ENCODE measurements around the gene NT5DC3.
A peak's percentile ranks its signal among the peaks of the same experiment; 100 is the strongest.

Gene NT5DC3

DNA sequence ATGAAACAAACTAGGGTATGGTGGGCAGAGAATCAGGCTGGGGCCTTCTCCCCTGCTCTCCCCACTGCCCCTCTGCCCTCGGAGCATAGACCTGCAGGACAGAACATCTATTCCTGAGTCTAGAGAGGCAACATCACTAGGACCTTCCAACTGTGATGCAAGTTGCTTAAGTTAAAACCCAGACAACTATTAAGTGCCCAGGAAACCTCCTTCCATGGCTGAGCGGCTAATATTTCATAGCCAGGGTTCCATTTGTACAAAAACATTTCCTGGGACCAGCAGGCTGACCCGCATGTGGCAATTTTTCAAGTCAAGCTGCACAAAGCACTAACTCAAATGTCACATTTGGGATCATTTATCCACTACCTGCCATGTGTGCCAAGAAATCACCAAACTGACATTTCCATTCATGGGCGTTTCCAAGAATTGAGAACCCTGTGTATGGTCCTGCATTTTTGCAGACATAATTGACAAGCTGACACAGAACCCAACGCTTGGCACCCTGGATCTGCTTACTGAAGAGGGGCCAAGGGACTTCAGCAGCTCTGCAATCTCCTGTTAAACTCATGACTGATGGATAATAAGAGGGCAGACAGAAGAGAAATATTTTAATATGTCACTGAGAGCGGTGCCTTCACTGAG is 32.7 kb downstream of the NT5DC3 start:
- no peak for DNase-seq

DNA sequence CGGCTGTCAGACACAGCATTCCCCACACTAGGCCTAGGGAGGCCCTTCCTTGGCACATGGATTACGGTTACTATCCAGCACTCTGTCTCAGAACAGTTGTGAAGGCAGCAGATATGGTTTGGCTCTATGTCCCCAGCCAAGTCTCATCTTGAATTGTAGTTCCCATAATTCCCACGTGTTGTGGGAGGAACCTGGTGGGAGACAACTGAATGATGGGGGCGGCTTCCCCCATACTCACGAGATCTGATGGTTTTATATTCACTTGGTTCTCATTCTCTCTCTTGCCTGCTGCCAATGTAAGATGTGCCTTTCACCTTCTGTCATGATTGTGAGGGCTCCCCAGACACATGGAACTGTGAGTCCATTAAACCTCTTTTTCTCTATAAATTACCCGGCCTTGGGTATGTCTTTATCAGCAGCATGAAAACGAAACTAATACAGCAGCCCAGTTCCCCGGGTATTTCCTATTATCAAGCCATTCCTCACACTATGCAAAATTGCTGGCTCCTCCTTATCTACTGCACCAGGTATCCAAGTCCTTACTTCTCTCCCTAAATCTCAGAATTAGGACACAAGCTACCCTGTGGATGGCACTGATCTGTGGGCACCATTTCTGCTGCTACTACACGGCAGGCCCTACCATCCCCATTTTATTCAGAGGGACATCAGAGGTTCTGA is 33.3 kb downstream of the NT5DC3 start:
- no peak for DNase-seq

DNA sequence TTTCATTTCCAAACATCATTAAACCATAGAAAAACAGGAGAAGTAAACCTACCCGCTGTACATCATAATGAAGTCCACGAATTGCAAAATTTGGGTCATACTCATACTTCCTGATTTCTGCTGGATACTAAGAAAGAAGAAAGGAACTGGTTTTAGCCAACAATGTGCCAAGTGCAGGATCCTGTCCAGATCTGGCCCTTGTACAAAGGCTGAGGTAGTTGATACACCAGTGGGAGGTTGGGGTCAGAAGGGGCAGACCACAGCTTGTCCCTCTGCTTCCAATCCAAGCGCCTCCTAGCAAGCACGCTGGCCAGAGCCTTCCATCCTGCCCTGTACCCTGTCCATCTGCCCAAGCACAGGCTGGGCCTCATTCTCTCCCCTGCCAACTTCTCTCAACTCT is 34.2 kb downstream of the NT5DC3 start:
- DNase-seq = no peak

DNA sequence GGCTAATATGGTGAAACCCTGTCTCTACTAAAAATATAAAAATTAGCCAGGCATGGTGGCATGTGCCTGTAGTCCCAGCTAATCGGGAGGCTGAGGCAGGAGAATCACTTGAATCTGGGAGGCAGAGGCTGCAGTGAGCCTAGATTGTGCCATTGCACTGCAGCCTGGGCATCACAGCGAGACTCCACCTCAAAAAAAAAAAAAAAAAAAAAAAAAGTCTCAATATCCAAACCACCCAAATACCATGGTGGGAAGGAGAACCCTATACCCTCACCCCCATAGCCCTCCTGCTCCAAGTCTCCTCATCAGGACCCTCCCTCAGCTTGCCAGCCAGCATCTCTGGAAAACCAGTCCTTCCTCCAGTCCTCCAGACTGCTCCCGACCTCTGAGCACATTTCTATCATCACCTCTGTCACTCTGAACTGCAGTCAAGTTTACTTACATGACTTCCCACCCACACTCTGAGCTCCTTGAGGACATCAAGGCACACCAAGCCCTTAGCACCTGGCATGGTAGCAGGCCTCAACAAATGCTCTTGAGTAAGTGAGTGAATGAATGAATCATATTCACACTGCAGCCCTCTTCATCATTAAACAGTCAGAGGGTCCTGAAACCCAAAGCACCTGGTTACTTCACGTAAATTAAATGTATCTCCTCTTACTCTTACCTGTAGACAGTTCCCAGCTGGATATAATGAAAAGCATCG is 35.2 kb downstream of the NT5DC3 start:
- no peak for DNase-seq

DNA sequence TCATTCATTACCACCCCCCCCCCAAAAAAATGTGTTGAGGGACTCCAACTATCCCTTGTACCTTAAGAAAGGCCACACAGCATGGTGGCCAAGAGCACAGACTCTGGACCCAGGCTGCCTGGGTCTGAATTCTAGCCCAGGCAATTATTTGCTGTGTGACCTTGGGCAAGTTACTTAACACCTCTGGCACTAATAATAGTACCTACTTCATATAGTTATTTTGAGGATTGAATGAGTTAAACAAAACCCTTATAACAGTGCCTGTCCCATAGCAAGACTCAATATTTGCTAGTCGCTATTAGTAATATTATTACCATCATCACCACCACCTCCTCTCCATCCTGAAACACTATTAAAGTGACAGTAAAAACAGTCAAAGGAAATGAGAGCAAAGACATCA is 37.2 kb downstream of the NT5DC3 start:
- no peak for DNase-seq

DNA sequence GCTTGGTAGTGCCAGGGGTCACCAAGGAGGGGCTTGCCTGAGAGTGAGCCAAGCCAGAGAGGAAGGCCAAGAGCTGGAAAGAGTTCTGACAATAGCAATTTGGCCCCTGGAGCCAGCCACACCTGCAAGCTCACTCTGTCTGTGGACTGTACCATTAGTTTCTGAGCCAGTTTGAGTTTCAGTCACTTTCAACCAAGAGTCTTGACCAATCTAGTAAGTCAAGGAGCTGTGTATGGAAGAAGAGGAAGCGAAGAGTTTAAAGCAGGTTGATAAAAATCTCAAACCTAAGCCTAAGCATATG is 38.5 kb downstream of the NT5DC3 start:
- DNase-seq = no peak

DNA sequence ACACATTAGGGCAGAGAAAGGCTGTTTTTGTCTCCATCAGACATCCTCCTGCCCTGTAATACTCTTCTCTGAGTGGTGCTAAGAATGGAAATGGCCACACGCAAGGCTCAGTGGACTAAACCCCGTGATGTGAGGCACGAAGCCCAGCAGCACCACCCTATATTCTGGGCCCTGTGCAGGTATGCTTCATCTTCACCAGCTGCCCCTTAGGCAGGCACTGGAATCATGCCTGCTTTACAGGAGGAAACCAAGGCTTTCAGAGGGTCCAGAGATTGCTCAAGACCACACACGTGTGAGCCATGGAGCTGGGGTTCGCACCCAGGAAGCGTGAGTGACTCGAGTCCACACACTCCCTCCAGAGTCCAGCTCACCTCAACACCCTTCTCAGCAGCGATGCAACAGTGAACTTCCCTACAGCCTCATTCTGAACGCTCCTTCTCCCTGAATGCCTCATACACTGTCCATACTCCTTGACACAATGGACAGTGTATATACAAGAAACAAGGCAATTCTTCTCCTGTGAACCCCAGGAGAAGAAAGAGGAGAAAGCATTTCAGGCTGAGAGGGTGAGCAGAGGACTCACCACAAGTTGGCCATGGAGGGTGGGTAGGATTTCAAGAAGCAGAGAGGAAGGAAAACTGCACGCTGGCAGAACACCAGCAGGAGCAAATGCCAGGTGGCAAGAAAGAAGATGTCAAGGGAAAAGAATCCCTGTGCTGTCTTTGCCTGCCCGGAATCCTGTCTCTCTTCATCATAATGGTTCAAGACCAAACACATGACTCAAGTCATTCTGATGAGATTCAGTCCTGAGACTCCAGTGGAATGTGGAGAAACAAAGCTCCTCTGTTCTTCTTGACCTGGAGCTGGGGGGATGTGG is 39.1 kb downstream of the NT5DC3 start:
- no peak for DNase-seq

DNA sequence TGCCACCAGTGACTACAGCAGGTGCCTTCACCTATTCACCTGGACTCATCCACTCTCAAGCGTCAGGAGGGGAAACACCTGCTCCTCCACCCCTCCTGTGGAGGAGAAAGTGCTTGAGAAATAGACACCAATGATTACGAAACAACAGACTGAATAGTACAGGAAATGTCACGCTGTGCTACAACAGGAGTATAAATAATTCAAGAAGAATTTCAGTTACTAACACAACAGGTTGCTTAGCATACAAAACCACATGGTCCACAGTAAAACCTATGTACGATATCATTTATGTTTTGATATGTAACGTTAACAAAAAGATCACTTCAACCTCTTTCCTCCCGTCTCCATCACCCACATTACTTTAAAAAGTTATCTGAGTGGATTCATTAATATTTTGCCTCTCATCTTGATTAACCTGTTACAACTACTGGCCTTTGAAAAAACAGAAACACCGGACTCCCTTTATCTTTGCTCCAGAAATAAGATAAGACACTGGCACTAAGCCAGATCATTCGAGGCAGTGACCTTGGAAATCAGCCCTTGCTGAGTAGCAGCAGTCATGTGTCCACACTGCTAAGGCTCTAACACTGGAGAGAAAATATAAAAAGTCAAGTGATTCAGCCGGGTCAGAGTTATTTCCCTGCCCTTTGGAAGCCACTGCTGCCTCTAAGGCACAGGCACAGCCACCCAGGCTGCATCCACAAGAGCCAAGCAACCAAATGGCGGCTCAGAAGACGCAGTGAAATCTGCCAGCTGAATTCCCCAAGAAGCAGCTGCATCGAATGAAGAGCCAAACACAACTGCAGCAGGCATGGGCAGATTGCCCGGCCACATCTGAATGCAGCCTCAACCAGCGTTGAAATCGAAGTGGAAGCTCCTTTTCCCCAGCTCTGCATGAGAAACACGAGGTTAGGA is 40.9 kb downstream of the NT5DC3 start:
- DNase-seq = peak; percentile 55

DNA sequence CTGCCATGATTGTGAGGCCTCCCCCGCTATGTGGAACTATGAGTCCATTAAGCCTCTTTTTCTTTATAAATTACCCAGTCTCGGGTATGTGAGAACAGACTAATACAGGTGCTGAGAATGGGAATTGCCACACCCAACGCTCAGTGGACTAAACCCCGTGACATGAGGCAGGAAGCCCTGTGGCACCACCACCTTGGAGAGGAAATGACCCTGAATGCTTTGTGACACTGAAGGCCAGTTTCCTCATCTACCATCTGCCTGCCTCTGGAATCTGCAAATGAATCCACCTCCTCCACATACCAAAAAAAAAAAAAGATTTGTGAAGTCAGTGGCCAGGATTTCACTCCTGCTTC is 41.6 kb downstream of the NT5DC3 start:
- no peak for DNase-seq

DNA sequence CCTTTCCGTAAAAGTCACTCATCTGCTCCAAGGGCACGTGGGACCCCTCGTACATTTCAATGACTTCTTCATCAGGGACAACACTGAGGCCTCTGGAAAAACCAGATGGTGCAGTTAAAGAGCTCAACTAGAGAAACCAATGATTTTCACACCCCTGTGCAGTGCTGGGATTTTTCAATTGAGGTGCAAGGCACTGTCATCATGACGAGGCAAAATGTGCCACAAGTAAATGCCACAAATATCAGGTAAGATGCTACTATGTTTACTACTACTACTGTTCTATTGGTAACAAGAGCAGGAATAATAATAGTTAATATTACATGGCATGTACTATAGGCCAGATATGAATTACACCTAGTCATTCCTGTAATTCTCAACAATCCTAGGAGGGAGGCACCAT is 42.4 kb downstream of the NT5DC3 start:
- DNase-seq = no peak

DNA sequence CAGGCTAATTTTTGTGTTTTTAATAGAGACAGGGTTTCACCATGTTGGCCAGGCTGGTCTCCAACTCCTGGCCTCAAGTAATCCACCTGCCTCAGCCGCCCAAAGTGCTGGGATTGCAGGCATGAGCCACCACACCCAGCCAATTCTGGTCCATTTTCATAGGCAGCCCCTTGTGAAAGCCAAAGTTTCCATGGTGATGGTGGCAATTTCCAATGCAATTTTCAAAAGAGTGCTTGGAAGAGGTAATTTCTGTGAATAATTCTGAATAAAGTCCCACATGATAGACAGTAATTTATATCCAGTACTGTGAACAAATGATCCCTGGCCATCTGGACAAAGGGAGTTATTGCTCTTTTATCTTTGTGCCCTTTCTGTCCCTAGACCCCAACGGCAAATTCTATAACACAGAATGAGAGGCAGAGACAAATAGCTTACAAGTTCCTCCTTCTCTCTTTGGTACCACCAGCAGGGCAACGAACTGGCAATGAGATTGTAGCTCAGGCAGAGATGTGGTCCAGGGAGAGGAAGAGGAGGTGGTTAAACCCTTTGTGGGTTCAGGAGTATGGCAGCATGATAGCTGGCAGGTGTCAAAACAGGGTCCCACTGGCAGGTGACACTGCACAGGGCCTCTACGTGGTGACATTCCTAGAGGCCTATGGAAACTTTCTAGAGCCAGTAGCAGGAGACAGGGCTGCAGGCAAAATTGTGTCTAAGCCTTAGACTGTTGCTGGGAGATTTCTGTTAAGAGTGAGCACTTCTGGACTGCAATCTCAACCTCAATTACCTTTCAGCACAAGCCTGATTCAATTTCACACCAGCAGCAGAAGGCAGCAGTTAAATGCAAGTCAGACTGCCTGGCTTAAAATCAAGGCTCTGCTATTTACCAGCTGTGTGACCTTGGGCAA is 46.5 kb downstream of the NT5DC3 start:
- DNase-seq = no peak

DNA sequence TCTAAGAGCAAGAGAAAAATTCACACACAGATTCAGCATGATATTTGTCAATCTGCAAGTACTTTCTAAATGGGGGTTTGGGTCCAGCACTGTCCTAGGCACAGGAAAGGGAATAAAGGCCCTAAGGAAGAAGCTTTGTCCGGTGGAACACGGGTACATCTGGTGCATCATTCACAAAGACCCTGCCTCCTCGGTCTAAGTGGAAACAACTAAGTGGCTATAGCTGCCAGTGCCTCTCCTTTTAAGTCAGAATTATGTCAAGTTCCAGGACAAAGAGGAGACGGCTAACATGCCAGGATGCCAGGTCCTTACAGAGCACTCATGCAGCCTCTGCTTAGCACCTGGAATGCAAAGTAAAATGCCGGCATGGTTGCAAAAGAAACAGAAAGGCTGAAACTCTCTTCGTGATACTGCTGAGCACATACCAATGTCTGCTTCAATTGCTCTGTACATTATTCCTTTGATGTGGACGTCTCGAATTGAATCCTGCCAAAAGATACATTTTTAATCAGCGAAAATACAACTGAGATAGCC is 47.5 kb downstream of the NT5DC3 start:
- DNase-seq = no peak

DNA sequence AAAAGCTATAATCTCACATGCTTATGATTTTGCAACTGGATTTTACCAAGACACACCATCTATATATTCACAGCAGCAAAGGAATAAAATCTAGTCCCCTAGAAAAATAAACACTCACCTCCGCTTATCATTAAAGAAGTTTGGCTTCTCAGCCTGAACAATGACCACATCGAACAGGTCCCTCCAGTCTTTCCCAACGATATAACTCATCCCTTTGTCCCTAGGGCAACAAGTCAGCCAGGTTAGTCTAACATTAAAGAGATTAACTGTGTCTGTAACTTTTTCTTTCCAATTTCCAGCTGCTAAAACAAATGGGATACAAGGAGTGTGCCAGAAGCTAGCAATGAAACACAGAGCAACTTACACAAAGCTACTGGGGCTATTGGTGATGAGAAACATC is 48.0 kb downstream of the NT5DC3 start:
- DNase-seq = no peak

DNA sequence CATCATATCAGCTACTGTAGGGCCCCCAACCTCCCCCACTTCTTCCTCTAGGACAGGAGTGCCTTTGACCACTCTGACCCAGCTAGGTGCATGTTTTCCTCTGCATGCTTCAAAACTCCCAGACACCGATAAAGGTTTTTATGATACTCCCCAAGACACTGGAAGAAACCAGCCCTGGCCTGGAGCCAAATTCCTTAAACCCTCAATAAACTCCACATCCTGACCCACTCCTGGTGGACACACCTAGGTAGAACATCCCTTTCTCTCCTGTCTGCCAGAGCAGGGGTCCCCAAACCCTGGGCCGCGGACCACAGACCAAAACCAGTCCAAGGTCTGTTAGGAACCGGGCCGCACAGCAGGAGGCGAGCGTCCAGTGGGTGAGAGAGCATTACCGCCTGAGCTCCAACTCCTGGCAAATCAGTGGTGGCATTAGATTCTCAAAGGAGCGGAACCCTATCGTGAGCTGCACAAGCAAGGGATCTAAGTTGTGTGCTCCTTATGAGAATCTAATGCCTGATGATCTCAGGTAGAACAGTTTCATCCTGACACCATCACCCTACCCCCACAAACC is 49.6 kb downstream of the NT5DC3 start:
- DNase-seq = no peak

DNA sequence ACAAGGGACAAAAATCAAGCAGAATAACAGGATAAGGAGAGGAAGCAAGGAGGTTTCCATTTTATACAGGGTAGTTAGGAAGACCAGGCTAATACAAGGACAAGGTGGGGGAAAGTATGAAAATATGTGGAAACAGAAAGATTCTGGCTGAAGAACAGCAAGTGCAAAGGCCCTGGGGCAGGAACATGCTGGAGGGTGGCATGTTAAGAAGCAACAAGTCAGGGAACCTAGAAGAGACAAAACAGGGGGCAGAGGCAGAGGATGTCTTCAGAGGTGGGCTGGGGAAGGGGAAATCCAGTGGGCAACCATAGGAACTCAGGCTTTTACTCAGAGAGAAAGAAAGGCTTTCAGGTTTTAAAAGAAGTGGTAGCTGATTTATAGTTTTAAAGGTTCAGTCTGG is 54.8 kb downstream of the NT5DC3 start:
- no peak for DNase-seq

DNA sequence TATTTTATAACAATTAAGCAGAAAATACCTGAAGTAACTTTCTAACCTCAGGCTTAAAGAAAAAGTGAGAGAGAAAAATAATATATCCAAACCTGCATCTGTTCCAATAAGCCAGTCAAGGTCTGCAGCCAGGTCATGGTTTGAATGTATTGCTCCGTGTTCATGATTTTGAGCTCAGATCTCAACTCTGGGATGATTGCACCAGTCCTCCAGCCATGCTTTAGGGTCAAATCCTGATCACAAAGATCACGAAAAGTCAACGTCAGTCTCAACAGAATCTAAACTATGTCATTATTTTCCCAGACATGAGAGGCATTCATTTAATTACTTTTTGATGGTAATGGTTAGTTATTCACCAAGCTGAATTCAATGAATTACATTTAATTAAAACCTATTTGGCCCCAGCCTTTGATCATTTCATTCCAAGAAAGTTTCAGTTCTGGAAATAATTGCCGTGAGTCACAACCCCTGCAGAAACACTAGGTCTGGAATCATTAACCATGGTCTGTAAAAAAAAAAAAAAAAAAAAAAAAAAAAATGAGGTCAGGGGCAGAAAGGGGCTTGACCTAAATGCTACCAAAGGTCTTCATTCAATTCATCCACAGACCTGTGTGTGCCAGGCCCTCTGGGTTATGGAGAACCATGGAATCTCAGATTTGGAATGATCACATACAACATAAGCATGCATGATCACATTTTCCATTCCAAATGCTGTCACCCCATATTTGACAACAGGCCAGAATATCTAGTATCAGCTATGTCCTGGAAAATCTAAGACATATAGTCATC is 55.6 kb downstream of the NT5DC3 start:
- no peak for DNase-seq

DNA sequence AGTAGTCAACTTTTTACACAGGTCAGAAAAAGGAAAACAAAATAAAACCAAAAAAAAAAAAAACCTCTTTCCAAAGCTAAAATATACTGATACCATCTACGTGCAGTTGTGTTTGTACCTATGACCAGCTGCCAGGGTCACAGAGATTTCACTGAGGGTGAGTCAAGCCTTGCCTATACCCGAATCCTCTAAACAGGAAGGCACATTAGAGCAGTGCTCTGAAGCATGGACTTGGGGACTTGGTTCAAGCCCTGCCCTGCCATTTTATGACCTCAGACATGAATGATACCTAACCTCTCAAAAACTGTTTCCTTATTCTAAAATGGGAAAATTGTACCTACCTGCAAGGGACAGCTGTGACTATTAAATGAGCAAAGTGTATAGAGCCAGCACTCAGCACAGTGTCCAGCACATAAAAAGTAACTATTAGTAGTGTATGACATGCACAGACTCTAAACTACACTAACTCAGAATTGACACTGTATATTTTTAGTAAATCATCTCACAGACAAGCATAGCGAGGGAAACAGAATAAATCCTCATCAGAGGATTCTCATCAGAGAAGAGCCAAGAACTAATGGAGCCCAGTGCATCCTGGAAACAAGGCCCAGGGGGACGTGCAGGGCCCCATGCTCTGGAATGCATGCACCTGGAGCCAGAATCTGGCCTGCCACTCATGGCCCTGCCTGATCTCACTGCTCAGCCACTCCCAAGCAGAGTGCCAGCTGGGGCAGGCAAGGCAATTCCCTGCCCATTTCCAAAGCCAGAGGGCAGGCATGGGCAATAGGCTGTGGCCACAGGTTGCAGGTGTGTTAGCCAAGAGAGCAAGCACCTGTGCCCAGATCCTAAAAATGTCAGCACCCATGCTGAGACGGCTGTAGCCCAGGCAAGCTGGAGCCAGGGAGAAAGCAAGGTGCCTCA is 57.0 kb downstream of the NT5DC3 start:
- no peak for DNase-seq

DNA sequence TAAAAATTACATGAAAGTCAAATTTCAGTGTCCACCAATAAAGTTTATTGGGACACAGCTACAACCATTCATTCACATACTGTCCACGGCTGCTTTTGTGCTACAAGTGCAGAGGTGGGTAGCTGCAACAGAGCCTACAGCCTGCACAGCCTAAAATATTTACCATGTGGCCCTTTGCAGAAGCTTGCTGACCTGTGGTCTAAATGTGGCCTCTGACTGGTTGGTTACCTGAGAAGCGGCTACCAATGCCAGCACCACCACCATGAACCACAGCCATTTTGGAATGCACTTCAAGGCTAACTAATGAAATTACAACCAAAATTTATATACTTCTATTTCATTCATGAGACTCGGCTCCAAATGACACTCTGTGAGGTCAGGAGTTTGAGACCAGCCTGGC is 58.6 kb downstream of the NT5DC3 start:
- DNase-seq = no peak

DNA sequence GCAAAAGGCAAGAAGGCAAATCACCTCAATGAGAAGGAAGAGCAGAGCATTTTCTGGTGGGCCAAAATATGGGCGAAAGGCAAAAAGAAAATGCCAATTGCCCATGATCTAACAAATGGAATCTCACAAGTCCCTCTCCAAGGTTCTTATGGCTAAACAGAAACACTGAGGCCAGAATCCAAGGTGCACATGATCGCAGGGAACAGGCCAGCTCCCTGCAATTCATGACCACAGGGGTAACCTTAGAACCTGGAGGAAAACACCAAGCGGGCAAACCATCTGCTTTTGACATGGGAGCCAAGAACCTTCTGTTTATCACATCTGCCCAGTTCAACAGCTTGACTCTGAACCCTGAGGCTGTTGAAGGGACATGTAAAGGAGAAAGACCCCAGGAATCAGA is 60.0 kb downstream of the NT5DC3 start:
- peak; percentile 64 for DNase-seq

Data from NCI-H2171 (cell line).